ENCODE measurements around the gene C11orf21.

GRCh38 chr11:2321311-2321683 is 19.6 kb upstream of the C11orf21 start:
- no peak for TF ChIP-seq EZH2phosphoT487 (IDR thresholded peaks at IDR 0.05; ENCODE audit: low read depth, severe bottlenecking, unreplicated experiment)
- TF ChIP-seq CTCF (IDR thresholded peaks at IDR 0.05; ENCODE audit: poor library complexity) = no peak

All from hepatocyte (in vitro differentiated cells).